Epithelial cell of proximal tubule (primary cell): ENCODE data around the gene CD320. TPM values are rescaled to one million over a fixed set of nuclear protein-coding genes. Genes with fewer than 3 reads are reported as not detected.
"Not testable (repeated sequence)": the region's sequence is repeated elsewhere in the genome, so short reads cannot be mapped to it uniquely, and the experiment has no call there.

Experiments used
- DNase-seq: peaks from one replicate; pipeline ENCODE4 v3.0.0-alpha.2; 2011; ENCODE audit warnings: low read depth
- H3K4me3 ChIP-seq: 2 replicates; pipeline ENCODE4 v1.5.1; 2011; ENCODE audit warnings: low read depth, mild to moderate bottlenecking, low read length
- CTCF ChIP-seq: conservative IDR thresholded peaks from 2 replicates; pipeline ENCODE4 v1.5.1; 2012; ENCODE audit warnings: low read depth, mild to moderate bottlenecking, low read length
- total RNA-seq: library from RNA; depleted of rRNA; stranded (reverse); fragments of >200 nt; gene quantifications from 2 replicates; pipeline ENCODE4 v1.2.3, GENCODE V29; 2015

Gene CD320
- total RNA-seq, 1 donor from 2014 or later = 238 TPM

GRCh38 chr19:8304841-8305621, 3.1 kb downstream of the CD320 start:
- no peak overlapping the region for H3K4me3 ChIP-seq
- TF ChIP-seq CTCF = no peak
- DNase-seq = no peak

GRCh38 chr19:8302734-8303133, 5.4 kb downstream of the CD320 start:
- H3K4me3 ChIP-seq = no peak overlapping the region
- no peak for DNase-seq
- no peak for TF ChIP-seq CTCF

- no peak for DNase-seq
- TF ChIP-seq CTCF = no peak
- H3K4me3 ChIP-seq = no peak overlapping the region
Observed at GRCh38 chr19:8302357-8302691, 5.8 kb downstream of the CD320 start.

- not testable (repeated sequence) for H3K4me3 ChIP-seq, DNase-seq
Observed at GRCh38 chr19:8291337-8291736, 16.8 kb downstream of the CD320 start.

GRCh38 chr19:8276508-8276907, 31.6 kb downstream of the CD320 start:
- H3K4me3 ChIP-seq, DNase-seq: not testable (repeated sequence)

GRCh38 chr19:8269724-8270123, 38.4 kb downstream of the CD320 start:
- no peak overlapping the region for H3K4me3 ChIP-seq
- no peak for DNase-seq
- TF ChIP-seq CTCF = no peak

- no peak for DNase-seq
- H3K4me3 ChIP-seq = no peak overlapping the region
- no peak for TF ChIP-seq CTCF
Observed at GRCh38 chr19:8265872-8266271, 42.3 kb downstream of the CD320 start.

GRCh38 chr19:8264248-8264647, 43.9 kb downstream of the CD320 start:
- DNase-seq, H3K4me3 ChIP-seq: not testable (repeated sequence)

GRCh38 chr19:8262431-8262830, 45.7 kb downstream of the CD320 start:
- DNase-seq = no peak

More at GRCh38 chr19:8262431-8262830, 45.7 kb downstream of the CD320 start:
- no peak overlapping the region for H3K4me3 ChIP-seq
- no peak for TF ChIP-seq CTCF
